ENCODE results near the gene PRSS57. TPM values are rescaled to one million over a fixed set of nuclear protein-coding genes. Genes with fewer than 3 reads are reported as not detected.
A peak's percentile ranks its signal among the peaks of the same experiment; 100 is the strongest.

Gene PRSS57
- total and polyA plus RNA-seq, 2 of the 13 experiments (the other 11 are each of a cell fraction or from before 2014, with no cell fraction given) = 0.12 TPM; not detected in 1

- no peak; the same call in 1 of the 2 replicates for TF ChIP-seq ZNF431 (CRISPR knock-in tag; IDR thresholded peaks at IDR 0.05; ENCODE audit: borderline replicate concordance, low read depth)
- no peak for TF ChIP-seq SRSF1 (optimal IDR thresholded peaks at IDR 0.05; ENCODE audit: low read depth, low read length)
- TF ChIP-seq TIGD3 (CRISPR knock-in tag; IDR thresholded peaks at IDR 0.05; ENCODE audit: borderline replicate concordance) = no peak
- no peak for TF ChIP-seq EHMT2 (IDR thresholded peaks at IDR 0.05; ENCODE audit: borderline replicate concordance, low read depth, low read length)
- TF ChIP-seq ZNF564 (CRISPR knock-in tag; IDR thresholded peaks at IDR 0.05) = no peak
- peak; percentile 58; the same call in 1 of the 2 replicates for TF ChIP-seq YEATS2 (CRISPR knock-in tag; IDR thresholded peaks at IDR 0.05; ENCODE audit: borderline replicate concordance)
- TF ChIP-seq ZBTB7B (CRISPR knock-in tag; IDR thresholded peaks at IDR 0.05) = peak; percentile 68; the same call in 1 of the 2 replicates
- no peak; the same call in 1 of the 2 replicates for TF ChIP-seq ZBTB26 (CRISPR knock-in tag; IDR thresholded peaks at IDR 0.05; ENCODE audit: borderline replicate concordance)
- peak; percentile 52 for TF ChIP-seq RFXAP (CRISPR knock-in tag; IDR thresholded peaks at IDR 0.05; ENCODE audit: borderline replicate concordance)
- TF ChIP-seq TCF7 (IDR thresholded peaks at IDR 0.05; ENCODE audit: low read depth) = no peak
- TF ChIP-seq ZNF772 (CRISPR knock-in tag; IDR thresholded peaks at IDR 0.05) = 0 out of 2 replicates have a peak, but pooled peaks have one; percentile 61
- no peak for TF ChIP-seq CHD2 (IDR thresholded peaks at IDR 0.05; ENCODE audit: low read depth, low read length)
- TF ChIP-seq YEATS4 (CRISPR knock-in tag; IDR thresholded peaks at IDR 0.05; ENCODE audit: borderline replicate concordance) = peak; percentile 85
- TF ChIP-seq FOSL1 (CRISPR knock-in tag; IDR thresholded peaks at IDR 0.05; ENCODE audit: borderline replicate concordance) = no peak
- TF ChIP-seq ZNF605 (CRISPR knock-in tag; IDR thresholded peaks at IDR 0.05) = peak; percentile 94
- peak; percentile 71; the same call in 1 of the 2 replicates for TF ChIP-seq PRDM15 (CRISPR knock-in tag; IDR thresholded peaks at IDR 0.05)
- peak; percentile 88 for TF ChIP-seq NCOR1 (IDR thresholded peaks at IDR 0.05; ENCODE audit: borderline replicate concordance, low read length)
- peak; percentile 50; the same call in 1 of the 2 replicates for TF ChIP-seq ZBTB43 (CRISPR knock-in tag; conservative IDR thresholded peaks at IDR 0.05)
- TF ChIP-seq NR2F6 (IDR thresholded peaks at IDR 0.05) = peak; percentile 89
- peak; percentile 96 for TF ChIP-seq NR2F6 (CRISPR knock-in tag; IDR thresholded peaks at IDR 0.05)
- peak; percentile 75 for TF ChIP-seq ATF2 (CRISPR knock-in tag; IDR thresholded peaks at IDR 0.05)
These were observed 34.3 kb downstream of the PRSS57 start (continued) for GRCh38 chr19:660793-661426.

All from HepG2 (cell line).